ENCODE measurements around the gene CCBE1.

- TF ChIP-seq ARID4B (CRISPR knock-in tag; IDR thresholded peaks at IDR 0.05) (no peak), U2AF2 (optimal IDR thresholded peaks at IDR 0.05; ENCODE audit: low read depth, low read length) (no peak), ZNF121 (CRISPR knock-in tag; conservative IDR thresholded peaks at IDR 0.05) (no peak), TAF15 (IDR thresholded peaks at IDR 0.05; ENCODE audit: low read depth, low read length) (no peak), HDAC6 (IDR thresholded peaks at IDR 0.05; ENCODE audit: low read depth, low read length) (no peak), JUND (IDR thresholded peaks at IDR 0.05; ENCODE audit: borderline replicate concordance, low read depth, low read length) (no peak), JUND (tag; IDR thresholded peaks at IDR 0.05; ENCODE audit: borderline replicate concordance, low read depth, low read length) (no peak), ZNF766 (CRISPR knock-in tag; conservative IDR thresholded peaks at IDR 0.05) (no peak)
Observed at GRCh38 chr18:59577386-59577655, 119.9 kb downstream of the CCBE1 start.
